MM.1S (cell line): ENCODE measurements around the gene SLC38A8.

Experiments used
- CTCF ChIP-seq: fragments of 300-600 bp; sonication (generic); IDR thresholded peaks from 2 replicates; pipeline ENCODE4 v1.5.1; 2016; ENCODE audit warnings: antibody characterized with exemption, low read length, mixed read lengths
- EZH2 ChIP-seq: fragments of 300-600 bp; sonication (generic); optimal IDR thresholded peaks from 2 replicates; pipeline ENCODE3; 2017; ENCODE audit warnings: low read depth, mild to moderate bottlenecking, antibody characterized with exemption, low read length, mixed read lengths
- EZH2phosphoT487 ChIP-seq: fragments of 300-600 bp; sonication (generic); IDR thresholded peaks from 2 replicates; pipeline ENCODE4 v1.6.1; 2018; ENCODE audit warnings: antibody characterized with exemption, low read length

- no peak for TF ChIP-seq CTCF
- TF ChIP-seq EZH2, result no peak
- TF ChIP-seq EZH2phosphoT487, result no peak
Observed at GRCh38 chr16:84086341-84086740, 43.7 kb upstream of the SLC38A8 start.
